Tibial nerve (tissue), 3 donors: Measurements from ENCODE around the gene PSTPIP1.

Experiments used
- POLR2A ChIP-seq, 2 donors: fragments of 450-650 bp; IDR thresholded peaks; one replicate each; pipeline ENCODE4 v1.6.1; 2017; ENCODE audit warnings: antibody characterized with exemption in 2 of 2, mild to moderate bottlenecking in 2 of 2, moderate library complexity in 2 of 2
- TF ChIP-seq, protein P1 (sequence below), 5 experiments: fragments of 200-600 bp in 3 of 5; fragments of 450-650 bp in 2 of 5; sonication (generic) in 3 of 5; IDR thresholded peaks; one replicate each; pipeline ENCODE4 v1.5.1; 2016 to 2019; ENCODE audit warnings: antibody characterized with exemption in 5 of 5, mild to moderate bottlenecking in 3 of 5, moderate library complexity in 2 of 5

DNA sequence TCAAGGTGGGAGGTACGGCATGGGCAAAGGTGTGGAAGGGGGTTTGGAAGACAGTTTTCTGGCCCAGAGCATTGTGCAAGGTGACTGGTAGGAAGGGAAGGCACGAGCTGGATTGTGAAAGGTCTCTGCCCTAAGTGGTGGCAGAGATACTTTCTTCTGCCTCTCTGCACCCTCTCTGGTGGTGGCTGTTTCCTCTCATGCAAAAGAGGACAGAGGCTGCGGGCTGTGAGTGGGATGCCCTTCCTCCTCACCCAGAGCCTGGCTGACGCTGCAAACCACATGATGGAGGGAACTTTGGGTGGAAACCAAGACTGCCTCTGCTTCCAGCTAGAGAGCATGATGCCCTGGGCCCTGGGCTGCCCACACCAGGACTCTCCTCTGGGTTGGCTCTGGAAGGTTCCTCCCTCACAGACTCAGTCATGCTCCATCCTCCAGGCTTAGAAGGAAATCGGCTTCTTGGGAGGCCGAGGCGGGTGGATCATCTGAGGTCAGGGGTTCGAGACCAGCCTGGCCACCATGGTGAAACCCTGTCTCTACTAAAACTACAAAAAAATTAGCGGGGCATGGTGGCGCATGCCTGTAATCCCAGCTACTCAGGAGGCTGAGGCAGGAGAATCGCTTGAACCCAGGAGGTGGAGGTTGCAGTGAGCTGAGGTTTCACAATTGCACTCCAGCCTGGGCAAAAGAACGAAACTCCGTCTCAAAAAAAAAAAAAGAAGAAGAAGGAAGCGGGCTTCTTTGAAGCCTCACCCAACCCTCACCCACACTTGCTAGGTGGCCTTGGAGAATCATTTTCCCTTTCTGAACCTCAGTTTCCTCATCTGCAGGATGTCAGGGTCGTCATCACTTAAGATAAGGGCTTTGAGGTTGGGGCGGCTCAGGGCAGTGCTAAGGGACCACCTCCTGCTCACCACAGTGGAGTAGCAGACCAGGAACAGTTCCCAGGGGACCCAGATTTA, 8.3 kb downstream of the PSTPIP1 start:
- TF ChIP-seq, protein P1, sequence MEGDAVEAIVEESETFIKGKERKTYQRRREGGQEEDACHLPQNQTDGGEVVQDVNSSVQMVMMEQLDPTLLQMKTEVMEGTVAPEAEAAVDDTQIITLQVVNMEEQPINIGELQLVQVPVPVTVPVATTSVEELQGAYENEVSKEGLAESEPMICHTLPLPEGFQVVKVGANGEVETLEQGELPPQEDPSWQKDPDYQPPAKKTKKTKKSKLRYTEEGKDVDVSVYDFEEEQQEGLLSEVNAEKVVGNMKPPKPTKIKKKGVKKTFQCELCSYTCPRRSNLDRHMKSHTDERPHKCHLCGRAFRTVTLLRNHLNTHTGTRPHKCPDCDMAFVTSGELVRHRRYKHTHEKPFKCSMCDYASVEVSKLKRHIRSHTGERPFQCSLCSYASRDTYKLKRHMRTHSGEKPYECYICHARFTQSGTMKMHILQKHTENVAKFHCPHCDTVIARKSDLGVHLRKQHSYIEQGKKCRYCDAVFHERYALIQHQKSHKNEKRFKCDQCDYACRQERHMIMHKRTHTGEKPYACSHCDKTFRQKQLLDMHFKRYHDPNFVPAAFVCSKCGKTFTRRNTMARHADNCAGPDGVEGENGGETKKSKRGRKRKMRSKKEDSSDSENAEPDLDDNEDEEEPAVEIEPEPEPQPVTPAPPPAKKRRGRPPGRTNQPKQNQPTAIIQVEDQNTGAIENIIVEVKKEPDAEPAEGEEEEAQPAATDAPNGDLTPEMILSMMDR (IDR thresholded peaks at IDR 0.05), result no peak
- no peak for TF ChIP-seq POLR2A (IDR thresholded peaks at IDR 0.05)
